ENCODE results near the gene NUTM2D.
"Not testable (repeated sequence)": the region's sequence is repeated elsewhere in the genome, so short reads cannot be mapped to it uniquely, and the experiment has no call there.

Gene NUTM2D

GRCh38 chr10:87379115-87379514 lies 21.6 kb downstream of the NUTM2D start:
- DNase-seq (ENCODE audit: low read depth) = not testable (repeated sequence)

DNA sequence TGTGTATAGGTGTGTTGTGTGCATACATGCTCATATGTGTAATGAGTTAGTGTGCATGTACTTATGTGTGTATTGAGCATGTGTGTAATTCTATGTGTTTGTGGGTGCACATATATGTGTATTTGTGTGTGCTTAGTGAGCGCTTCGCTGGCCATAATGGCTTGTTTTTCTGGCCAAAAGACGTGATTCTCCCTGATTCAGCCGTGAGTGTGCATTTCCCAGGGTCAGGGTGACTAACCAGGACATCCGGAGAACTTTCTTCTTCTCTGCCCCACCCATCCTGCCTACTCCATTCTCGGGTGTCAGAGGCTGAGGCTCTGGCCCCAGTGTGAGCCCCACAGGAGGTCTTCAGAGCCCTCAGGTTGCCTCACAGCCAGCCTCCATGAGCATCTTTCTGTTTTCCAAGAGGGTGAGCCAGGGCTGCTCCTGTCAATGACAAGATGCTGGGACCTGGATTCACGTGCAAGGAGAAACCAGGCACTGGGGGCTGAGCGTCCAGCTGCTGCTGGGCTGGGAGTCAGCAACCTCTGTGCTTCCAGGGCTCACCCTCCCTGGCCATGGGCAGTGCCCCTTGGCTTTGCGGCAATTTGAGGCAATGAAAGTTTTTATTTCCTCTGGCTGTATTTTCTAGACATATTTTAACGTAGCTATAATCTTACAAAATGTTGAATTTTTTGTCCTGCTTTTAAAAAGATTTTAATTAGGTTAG lies 25.8 kb downstream of the NUTM2D start:
- not testable (repeated sequence) for DNase-seq (ENCODE audit: low read depth)

DNA sequence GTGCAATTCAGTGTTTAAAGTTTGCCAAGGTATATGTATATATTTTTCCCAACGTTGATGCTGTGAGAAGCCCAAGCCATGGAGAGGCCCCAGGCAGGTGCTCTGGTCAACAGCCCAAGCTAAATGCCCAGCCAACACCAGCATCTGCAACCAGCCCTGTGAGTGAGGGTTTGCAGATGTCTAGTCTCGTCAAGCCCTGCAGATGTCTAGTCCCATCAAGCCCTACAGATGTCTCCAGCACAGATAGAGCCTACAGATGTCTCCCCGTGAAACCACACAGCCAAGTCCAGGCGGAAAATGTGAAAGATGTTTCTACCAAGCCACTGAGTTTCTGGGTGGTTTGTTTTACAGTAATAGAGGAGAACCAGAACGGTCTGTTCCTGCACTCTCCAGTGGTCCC lies 26.7 kb downstream of the NUTM2D start:
- DNase-seq (ENCODE audit: low read depth) = not testable (repeated sequence)

GRCh38 chr10:87385762-87386360 lies 28.3 kb downstream of the NUTM2D start:
- not testable (repeated sequence) for DNase-seq (ENCODE audit: low read depth)

- DNase-seq (ENCODE audit: low read depth) = not testable (repeated sequence)
Measured at GRCh38 chr10:87391360-87391759, 33.8 kb downstream of the NUTM2D start.

DNA sequence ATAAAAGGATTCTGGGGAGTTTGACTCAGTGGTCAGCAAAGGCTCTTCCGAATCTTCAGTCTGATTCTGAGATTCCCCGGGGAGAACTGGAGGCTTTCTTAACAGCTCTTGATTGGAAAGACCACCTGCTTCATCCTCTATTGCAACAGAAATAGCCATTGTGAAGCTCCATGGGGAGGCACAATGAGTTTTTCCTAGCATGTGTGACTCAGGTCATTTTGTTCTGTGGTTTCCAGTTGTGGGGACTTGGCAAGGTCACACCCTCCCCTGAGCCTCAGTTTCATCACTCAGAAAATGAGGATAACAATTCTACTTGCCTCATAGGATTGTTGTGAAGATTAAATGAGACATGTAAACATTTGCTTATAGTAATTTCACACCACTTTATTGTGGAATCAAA lies 38.7 kb downstream of the NUTM2D start:
- not testable (repeated sequence) for DNase-seq (ENCODE audit: low read depth)

GRCh38 chr10:87398436-87398835 lies 40.9 kb downstream of the NUTM2D start:
- not testable (repeated sequence) for DNase-seq (ENCODE audit: low read depth)

DNA sequence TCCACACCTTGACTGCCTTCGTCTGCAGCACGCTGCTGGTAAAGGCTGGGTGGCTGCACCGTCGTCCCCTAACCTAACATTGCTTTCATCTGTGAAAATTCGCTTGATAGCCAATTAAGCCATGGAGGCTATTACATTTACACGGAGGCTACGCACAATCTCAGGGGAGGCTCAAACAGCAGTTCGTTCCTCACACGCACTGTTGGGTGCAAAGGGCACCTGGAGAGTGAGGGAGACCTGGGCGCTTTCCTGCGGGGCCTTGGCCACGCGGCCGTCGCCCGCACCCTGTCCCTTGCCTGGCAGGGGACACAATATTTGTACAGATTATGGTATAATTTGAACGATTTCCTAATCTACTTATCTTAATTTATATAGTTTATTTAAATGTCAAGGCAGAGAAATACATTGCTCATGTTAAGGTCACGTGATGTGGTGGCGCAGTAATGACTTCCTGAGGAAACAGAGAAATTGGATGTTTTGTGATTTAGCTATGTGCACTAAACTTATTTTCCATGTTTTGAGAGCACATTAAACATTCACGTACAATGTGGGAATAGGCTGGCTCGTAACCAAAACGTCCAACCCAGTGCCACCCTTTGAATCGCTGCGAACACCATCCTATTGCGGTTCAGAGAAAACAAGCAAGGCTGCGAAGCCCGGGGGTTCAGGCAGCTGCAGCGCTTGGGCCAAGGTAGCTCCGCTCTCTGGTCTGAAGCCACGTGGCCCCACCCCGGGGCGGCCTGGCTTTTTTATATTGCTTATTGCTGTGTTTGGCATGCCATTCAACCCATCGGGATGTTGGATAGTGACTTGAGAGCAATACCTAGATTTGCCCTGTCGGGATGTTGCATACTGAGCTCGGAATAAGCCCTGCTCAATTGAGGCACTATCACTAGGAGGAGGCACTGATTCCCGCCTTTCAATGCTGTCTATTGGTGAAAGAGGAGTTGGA lies 50.2 kb downstream of the NUTM2D start:
- DNase-seq (ENCODE audit: low read depth) = not testable (repeated sequence)

- not testable (repeated sequence) for DNase-seq (ENCODE audit: low read depth)
Measured at GRCh38 chr10:87413921-87414320, 56.4 kb downstream of the NUTM2D start.

All from activated T-cell treated with anti-CD3 and anti-CD28 coated beads for 1 hour (primary cell).